GM21360 (cell line): ENCODE measurements around the gene RAMP1.

ENCODE experiments used
- ATAC-seq: cut with Tn5 transposase; IDR thresholded peaks from one replicate; pipeline ENCODE4 v1.9.1; 2021; ENCODE audit warnings: mild to moderate bottlenecking, moderate library complexity; ENCODE audit not compliant: unreplicated experiment

Gene RAMP1

GRCh38 chr2:237913193-237913917 lies 53.9 kb downstream of the RAMP1 start:
- no peak for ATAC-seq

GRCh38 chr2:237915576-237915975 lies 56.2 kb downstream of the RAMP1 start:
- no peak for ATAC-seq

- ATAC-seq: no peak
Observed at GRCh38 chr2:237916296-237916695, 56.9 kb downstream of the RAMP1 start.

DNA sequence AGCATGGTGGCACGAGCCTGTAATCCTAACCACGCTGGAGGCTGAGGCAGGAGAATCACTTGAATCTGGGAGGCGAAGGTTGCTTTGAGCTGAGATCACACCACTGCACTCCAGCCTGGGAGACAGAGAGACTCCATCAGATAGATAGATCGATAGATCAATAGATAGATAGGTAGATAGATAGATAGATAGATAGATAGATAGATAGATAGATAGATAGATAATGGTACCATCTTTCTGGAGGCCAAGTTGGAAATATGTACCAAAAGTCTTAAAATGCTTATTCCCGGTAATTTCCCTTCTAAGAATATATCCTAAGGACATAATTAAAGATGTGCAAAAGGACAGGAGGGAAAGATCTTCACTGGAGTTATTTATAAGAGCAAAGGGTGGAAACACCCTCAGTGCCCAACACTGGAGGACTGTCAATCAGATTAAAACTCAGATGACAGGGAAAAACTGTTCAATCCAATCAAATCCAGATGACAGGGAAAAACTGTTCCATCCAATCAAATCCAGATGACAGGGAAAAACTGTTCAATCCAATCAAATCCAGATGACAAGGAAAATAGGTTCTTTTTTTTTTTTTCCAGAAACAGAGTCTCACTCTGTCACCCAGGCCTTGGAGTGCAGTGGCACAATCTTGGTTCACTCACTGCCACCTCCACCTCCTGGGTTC lies 58.4 kb downstream of the RAMP1 start:
- no peak for ATAC-seq

DNA sequence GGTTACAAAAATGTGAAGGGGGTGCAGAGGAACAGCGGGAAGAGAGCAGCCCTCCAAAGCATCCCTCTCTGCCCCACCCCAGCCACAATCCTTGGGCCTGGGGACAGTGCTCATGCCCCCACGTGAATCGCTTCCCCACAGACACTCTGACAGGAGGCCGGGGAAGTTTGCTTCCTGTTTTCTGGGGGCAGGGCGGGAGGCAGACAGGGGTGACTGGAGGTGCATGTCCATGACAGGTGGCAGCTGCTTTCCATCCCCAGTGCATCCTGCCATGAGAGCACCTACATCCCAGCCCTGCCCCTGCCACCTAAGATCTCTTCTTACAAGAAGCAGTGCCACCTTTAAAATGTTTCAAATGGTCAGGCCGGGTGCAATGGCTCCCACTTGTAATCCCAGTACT lies 60.2 kb downstream of the RAMP1 start:
- ATAC-seq: no peak

DNA sequence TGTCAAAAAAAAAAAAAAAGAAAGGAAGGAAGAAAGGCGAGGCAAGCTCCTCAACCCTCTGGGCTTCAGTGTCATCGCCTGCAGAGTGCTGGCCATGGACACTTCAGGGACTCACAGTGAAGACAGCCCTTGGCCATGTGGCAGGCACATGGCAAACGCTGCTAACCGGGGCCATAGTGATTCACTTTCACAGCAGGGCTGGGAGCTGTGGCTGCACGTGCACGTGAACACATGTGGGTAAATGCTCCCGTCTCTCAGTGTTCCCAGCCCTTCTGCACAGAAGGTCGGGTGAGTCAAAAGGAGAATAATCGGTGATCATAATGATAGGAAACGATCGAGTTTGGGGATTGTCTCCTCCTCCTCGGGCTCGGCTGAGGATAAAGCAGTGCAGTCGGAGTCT lies 61.2 kb downstream of the RAMP1 start:
- ATAC-seq: no peak

- no peak for ATAC-seq
Observed at GRCh38 chr2:237921967-237922492, 62.6 kb downstream of the RAMP1 start.

- no peak for ATAC-seq
Observed at GRCh38 chr2:237922641-237923361, 63.4 kb downstream of the RAMP1 start.

- ATAC-seq: no peak
Observed at GRCh38 chr2:237923481-237924163, 64.2 kb downstream of the RAMP1 start.

DNA sequence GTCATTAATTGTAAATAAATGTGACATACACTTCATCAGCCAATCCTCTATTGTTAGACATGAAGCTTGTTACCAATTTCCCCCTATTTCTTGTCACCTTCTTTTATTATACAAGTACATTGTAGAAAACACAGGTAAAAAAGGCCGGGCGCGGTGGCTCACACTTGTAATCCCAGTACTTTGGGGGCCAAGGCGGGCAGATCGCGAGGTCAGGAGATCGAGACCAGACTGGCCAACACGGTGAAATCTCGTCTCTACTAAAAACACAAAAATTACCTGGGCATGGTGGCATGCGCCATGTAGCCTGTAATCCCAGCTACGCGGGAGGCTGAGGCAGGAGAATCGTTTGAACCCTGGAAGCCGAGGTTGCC lies 64.7 kb downstream of the RAMP1 start:
- no peak for ATAC-seq

DNA sequence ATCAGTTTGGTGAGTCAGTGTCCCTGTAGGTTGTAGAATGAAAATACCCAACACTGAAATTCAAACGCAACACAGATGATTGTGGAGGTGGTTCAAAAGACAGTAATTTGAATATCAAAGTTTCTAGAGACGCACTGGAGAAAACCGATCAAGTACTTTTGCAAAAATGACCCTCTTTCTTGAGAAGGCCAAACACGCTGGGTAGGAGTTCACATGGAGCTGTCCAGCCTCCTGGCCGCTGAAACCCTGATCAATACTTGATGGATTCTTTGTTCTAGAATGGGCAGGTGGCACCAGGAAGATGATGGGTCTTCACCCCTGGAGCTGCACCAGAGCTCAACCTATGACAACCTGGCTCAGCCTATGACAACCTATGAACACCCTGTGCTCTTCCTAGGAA lies 67.7 kb downstream of the RAMP1 start:
- ATAC-seq: no peak

GRCh38 chr2:237927986-237928385 lies 68.6 kb downstream of the RAMP1 start:
- no peak for ATAC-seq

DNA sequence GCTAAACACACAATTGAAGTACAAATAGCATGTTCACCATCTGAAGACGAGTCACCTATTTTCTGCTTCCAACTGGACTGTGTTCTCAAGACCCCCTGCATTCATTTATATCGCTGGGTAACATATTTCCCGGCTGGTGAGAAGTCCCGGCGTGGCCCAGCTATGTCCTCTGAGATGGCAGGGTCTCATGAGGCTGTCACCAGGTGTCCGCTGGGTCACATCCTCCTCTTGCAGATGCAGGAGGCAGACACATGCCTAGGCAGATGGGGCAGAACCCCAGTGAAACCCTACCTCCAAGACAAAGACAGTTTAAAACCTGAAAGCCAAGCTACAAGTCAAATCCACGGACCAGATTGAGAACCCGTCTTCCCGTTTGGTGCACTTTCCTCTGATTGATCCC lies 70.6 kb downstream of the RAMP1 start:
- ATAC-seq: no peak

GRCh38 chr2:237931205-237931721 lies 71.8 kb downstream of the RAMP1 start:
- ATAC-seq: no peak

GRCh38 chr2:237932731-237933131 lies 73.3 kb downstream of the RAMP1 start:
- no peak for ATAC-seq

- no peak for ATAC-seq
Observed at GRCh38 chr2:237934186-237934585, 74.8 kb downstream of the RAMP1 start.

DNA sequence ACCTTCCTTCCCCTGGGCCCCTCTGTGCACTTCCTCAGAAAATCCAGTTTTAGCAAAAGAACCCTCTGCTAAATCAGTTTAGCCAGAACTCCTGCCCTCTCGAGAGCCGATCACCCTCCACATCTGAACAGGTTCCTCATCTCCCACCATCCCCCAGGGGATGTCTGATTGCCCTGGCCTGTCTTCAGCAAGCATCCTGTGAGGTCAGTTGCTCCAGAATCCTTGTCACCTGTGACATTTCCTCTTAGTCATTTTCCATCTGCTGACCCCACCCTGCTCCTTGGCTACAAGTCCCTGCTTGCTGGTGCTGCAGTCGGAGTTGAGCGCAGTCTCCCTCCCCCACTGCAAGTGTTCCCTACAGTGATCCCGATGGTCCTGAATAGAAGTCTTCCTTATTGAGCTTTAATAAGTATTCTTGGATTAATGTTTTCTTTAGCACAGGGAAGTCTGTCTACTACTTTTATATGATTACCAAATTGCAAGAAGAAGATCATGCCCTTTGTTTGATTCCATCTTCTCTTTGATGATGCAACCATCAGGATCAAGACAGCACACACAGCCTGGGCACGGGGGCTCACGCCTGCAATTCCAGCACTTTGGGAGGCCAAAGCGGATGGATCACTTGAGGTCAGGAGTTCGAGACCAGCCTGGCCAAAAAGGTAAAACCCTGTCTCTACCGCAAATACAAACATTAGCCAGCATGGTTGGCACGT lies 76.5 kb downstream of the RAMP1 start:
- ATAC-seq: no peak

GRCh38 chr2:237939251-237939650 lies 79.8 kb downstream of the RAMP1 start:
- no peak for ATAC-seq

GRCh38 chr2:237940828-237941227 lies 81.4 kb downstream of the RAMP1 start:
- no peak for ATAC-seq

- no peak for ATAC-seq
Observed at GRCh38 chr2:237941239-237941638, 81.8 kb downstream of the RAMP1 start.
